ENCODE measurements around the gene ST6GAL1. TPM values are rescaled to one million over a fixed set of nuclear protein-coding genes. Genes with fewer than 3 reads are reported as not detected.
"Not testable (repeated sequence)": the region's sequence is repeated elsewhere in the genome, so short reads cannot be mapped to it uniquely, and the experiment has no call there.

Gene ST6GAL1
- total RNA-seq, 1 experiment from 2014 or later, result 15.6 TPM

- TF ChIP-seq ZBTB33 (IDR thresholded peaks at IDR 0.05; ENCODE audit: extremely low read depth, insufficient replicate concordance, low read length), result no peak
- no peak for TF ChIP-seq EGR1 (IDR thresholded peaks at IDR 0.05; ENCODE audit: low read depth)
- no peak for TF ChIP-seq ELF1 (IDR thresholded peaks at IDR 0.05; ENCODE audit: borderline replicate concordance, low read depth)
These were observed 46.7 kb upstream of the ST6GAL1 start (continued) for GRCh38 chr3:186883686-186884058.

GRCh38 chr3:186884868-186885267 lies 45.5 kb upstream of the ST6GAL1 start:
- H4K20me1 ChIP-seq (ENCODE audit: insufficient read depth); DNase-seq (ENCODE audit: low read depth, low spot score); H3K27ac ChIP-seq (ENCODE audit: low read depth, low read length); ATAC-seq; H2AFZ ChIP-seq (ENCODE audit: low read depth, low read length, poor library complexity, severe bottlenecking); POLR2A ChIA-PET; H3K4me2 ChIP-seq (ENCODE audit: low read length); H3K36me3 ChIP-seq (ENCODE audit: control insufficient read depth in 1 of 2, insufficient read depth in 2 of 2, low read length in 2 of 2); H3K27me3 ChIP-seq (ENCODE audit: insufficient read depth, low read length); BruUV-seq (replicated peaks); RAD21 ChIA-PET (ENCODE audit: low non-redundant PET in 1 of 2, low total read pairs in 2 of 2, uncharacterized antibody in 2 of 2, unreplicated experiment in 2 of 2); H3K9me3 ChIP-seq (ENCODE audit: control insufficient read depth in 1 of 2, insufficient read depth in 1 of 2, low read depth in 1 of 2, low read length in 2 of 2); intact Hi-C loops (cut with micrococcal nuclease); H3K9ac ChIP-seq (ENCODE audit: low read length); CTCF ChIA-PET; H3K79me2 ChIP-seq (ENCODE audit: insufficient read depth, low read length); H3K9me2 ChIP-seq (ENCODE audit: insufficient read depth); H3K4me3 ChIP-seq (replicated peaks in 1 of 2; ENCODE audit: low read depth in 1 of 2, low read length in 2 of 2): not testable (repeated sequence)
- peaks cover 0 to 12% of the 10 kb centered on the region in 2 experiments; a peak in 2 of 4 replicates for H3K4me1 ChIP-seq (ENCODE audit: control insufficient read depth in 1 of 2, insufficient read depth in 2 of 2, low read length in 2 of 2)

- H3K9me2 ChIP-seq (ENCODE audit: insufficient read depth), result no peaks in the 10 kb centered on the region
- ATAC-seq, result no peak
- RAD21 ChIA-PET (ENCODE audit: low non-redundant PET in 1 of 2, low total read pairs in 2 of 2, uncharacterized antibody in 2 of 2, unreplicated experiment in 2 of 2), result no interaction called here
- intact Hi-C loops (cut with micrococcal nuclease), result no loop called here
- POLR2A ChIA-PET, result no interaction called here
- H3K9me3 ChIP-seq (ENCODE audit: control insufficient read depth in 1 of 2, insufficient read depth in 1 of 2, low read depth in 1 of 2, low read length in 2 of 2), result no peaks in the 10 kb centered on the region
- DNase-seq (ENCODE audit: low read depth, low spot score), result no peak
- TF ChIP-seq POLR2AphosphoS5 (IDR thresholded peaks at IDR 0.05; ENCODE audit: low read depth, low read length), result no peak
- TF ChIP-seq ZFX (IDR thresholded peaks at IDR 0.05), result no peak
- no peak for TF ChIP-seq EGR1 (IDR thresholded peaks at IDR 0.05; ENCODE audit: low read depth)
- no peak for TF ChIP-seq CEBPB (IDR thresholded peaks at IDR 0.05; ENCODE audit: low read depth)
- H4K20me1 ChIP-seq (ENCODE audit: insufficient read depth), result no peaks in the 10 kb centered on the region
- no peak overlapping the region for H2AFZ ChIP-seq (ENCODE audit: low read depth, low read length, poor library complexity, severe bottlenecking)
- no peak overlapping the region for H3K4me3 ChIP-seq (replicated peaks in 1 of 2; ENCODE audit: low read depth in 1 of 2, low read length in 2 of 2)
- H3K36me3 ChIP-seq (ENCODE audit: control insufficient read depth in 1 of 2, insufficient read depth in 2 of 2, low read length in 2 of 2), result no peaks in the 10 kb centered on the region
- no peak overlapping the region for H3K4me2 ChIP-seq (ENCODE audit: low read length)
- no peak overlapping the region for H3K27ac ChIP-seq (ENCODE audit: low read depth, low read length)
- peaks cover 0 to 12% of the 10 kb centered on the region in 2 experiments; a peak in 2 of 4 replicates for H3K4me1 ChIP-seq (ENCODE audit: control insufficient read depth in 1 of 2, insufficient read depth in 2 of 2, low read length in 2 of 2)
- CTCF ChIA-PET, result no interaction called here
- H3K9ac ChIP-seq (ENCODE audit: low read length), result no peak overlapping the region
- no peaks in the 10 kb centered on the region for H3K27me3 ChIP-seq (ENCODE audit: insufficient read depth, low read length)
- no peaks in the 10 kb centered on the region for H3K79me2 ChIP-seq (ENCODE audit: insufficient read depth, low read length)
- no TSS peak for BruUV-seq (replicated peaks)
These were observed 43.9 kb upstream of the ST6GAL1 start for GRCh38 chr3:186886202-186886981.

GRCh38 chr3:186887507-186887938 lies 42.8 kb upstream of the ST6GAL1 start:
- H3K9me3 ChIP-seq (ENCODE audit: control insufficient read depth in 1 of 2, insufficient read depth in 1 of 2, low read depth in 1 of 2, low read length in 2 of 2); H2AFZ ChIP-seq (ENCODE audit: low read depth, low read length, poor library complexity, severe bottlenecking); H3K9ac ChIP-seq (ENCODE audit: low read length); RAD21 ChIA-PET (ENCODE audit: low non-redundant PET in 1 of 2, low total read pairs in 2 of 2, uncharacterized antibody in 2 of 2, unreplicated experiment in 2 of 2); H4K20me1 ChIP-seq (ENCODE audit: insufficient read depth); H3K36me3 ChIP-seq (ENCODE audit: control insufficient read depth in 1 of 2, insufficient read depth in 2 of 2, low read length in 2 of 2); ATAC-seq; intact Hi-C loops (cut with micrococcal nuclease); H3K9me2 ChIP-seq (ENCODE audit: insufficient read depth); H3K27me3 ChIP-seq (ENCODE audit: insufficient read depth, low read length); H3K4me2 ChIP-seq (ENCODE audit: low read length); POLR2A ChIA-PET; H3K79me2 ChIP-seq (ENCODE audit: insufficient read depth, low read length); BruUV-seq (replicated peaks); H3K4me3 ChIP-seq (replicated peaks in 1 of 2; ENCODE audit: low read depth in 1 of 2, low read length in 2 of 2); DNase-seq (ENCODE audit: low read depth, low spot score); H3K27ac ChIP-seq (ENCODE audit: low read depth, low read length); H3K4me1 ChIP-seq (ENCODE audit: control insufficient read depth in 1 of 2, insufficient read depth in 2 of 2, low read length in 2 of 2); CTCF ChIA-PET: not testable (repeated sequence)

Data from HCT116 (cell line).